Sigmoid colon (tissue), 4 donors: ENCODE measurements around the gene MPHOSPH8.

Source experiments
- CTCF ChIP-seq, 4 experiments: fragments of 450-650 bp in 3 of 4; fragments of 200-600 bp in 1 of 4; IDR thresholded peaks; one replicate each; pipeline ENCODE4 v1.5.1; 2016 to 2019; ENCODE audit warnings: antibody characterized with exemption in 4 of 4, mild to moderate bottlenecking in 3 of 4, moderate library complexity in 2 of 4
- EP300 ChIP-seq, 4 donors: sonication (generic); formaldehyde crosslinking; IDR thresholded peaks; one replicate each; pipeline ENCODE4 v1.6.1; 2017; ENCODE audit warnings: antibody characterized with exemption in 4 of 4
- POLR2A ChIP-seq, 2 donors: fragments of 450-650 bp; IDR thresholded peaks; one replicate each; pipeline ENCODE4 v1.6.1; 2016; ENCODE audit warnings: antibody characterized with exemption in 2 of 2, mild to moderate bottlenecking in 2 of 2, moderate library complexity in 2 of 2
- POLR2AphosphoS5 ChIP-seq, 4 donors: sonication (generic); formaldehyde crosslinking; IDR thresholded peaks; one replicate each; pipeline ENCODE4 v1.6.1; 2017; ENCODE audit warnings: antibody characterized with exemption in 4 of 4

- TF ChIP-seq CTCF (IDR thresholded peaks at IDR 0.05) (peak in 2 of 4 experiments; percentile 20 to 40), POLR2A (IDR thresholded peaks at IDR 0.05) (no peak), POLR2AphosphoS5 (IDR thresholded peaks at IDR 0.05) (no peak), EP300 (IDR thresholded peaks at IDR 0.05) (no peak)
Measured at GRCh38 chr13:19587635-19588300, 45.7 kb upstream of the MPHOSPH8 start.
